ENCODE results near the gene NOTUM.
"Not testable (repeated sequence)": the region's sequence is repeated elsewhere in the genome, so short reads cannot be mapped to it uniquely, and the experiment has no call there.

Gene NOTUM

GRCh38 chr17:81923302-81924260, 37.4 kb downstream of the NOTUM start:
- DNase-seq (ENCODE audit: low read depth, low spot score): no peak

- no peak for DNase-seq (ENCODE audit: low read depth, low spot score)
Observed at GRCh38 chr17:81922566-81923301, 38.3 kb downstream of the NOTUM start.

- no peak for DNase-seq (ENCODE audit: low read depth, low spot score)
Observed at GRCh38 chr17:81921996-81922565, 38.9 kb downstream of the NOTUM start.

- no peak for DNase-seq (ENCODE audit: low read depth, low spot score)
Observed at GRCh38 chr17:81921537-81921862, 39.5 kb downstream of the NOTUM start.

GRCh38 chr17:81920612-81921536, 40.1 kb downstream of the NOTUM start:
- DNase-seq (ENCODE audit: low read depth, low spot score): no peak

GRCh38 chr17:81918832-81919545, 42.0 kb downstream of the NOTUM start:
- no peak for DNase-seq (ENCODE audit: low read depth, low spot score)

- not testable (repeated sequence) for DNase-seq (ENCODE audit: low read depth, low spot score)
Observed at GRCh38 chr17:81918333-81918669, 42.7 kb downstream of the NOTUM start.

- DNase-seq (ENCODE audit: low read depth, low spot score): peak; percentile 65
Observed at GRCh38 chr17:81917565-81918332, 43.2 kb downstream of the NOTUM start, which contains the start of gene SIRT7. SIRT7 (minus strand) TSS chr17:81918176; CDS start chr17:81918131, 45 bp downstream.

GRCh38 chr17:81916234-81917001, 44.6 kb downstream of the NOTUM start:
- no peak for DNase-seq (ENCODE audit: low read depth, low spot score)

GRCh38 chr17:81915331-81915730, 45.7 kb downstream of the NOTUM start:
- DNase-seq (ENCODE audit: low read depth, low spot score): no peak

GRCh38 chr17:81914103-81914850, 46.7 kb downstream of the NOTUM start:
- DNase-seq (ENCODE audit: low read depth, low spot score): no peak

- DNase-seq (ENCODE audit: low read depth, low spot score): no peak
Observed at GRCh38 chr17:81913394-81914102, 47.4 kb downstream of the NOTUM start.

GRCh38 chr17:81912441-81913309, 48.3 kb downstream of the NOTUM start:
- DNase-seq (ENCODE audit: low read depth, low spot score): no peak

GRCh38 chr17:81911969-81912368, 49.0 kb downstream of the NOTUM start:
- DNase-seq (ENCODE audit: low read depth, low spot score): no peak

GRCh38 chr17:81911277-81911961, 49.6 kb downstream of the NOTUM start, which contains the start of gene PCYT2:
PCYT2 (minus strand) TSS chr17:81911399; CDS start chr17:81911355, 44 bp downstream.
- peak; percentile 87 for DNase-seq (ENCODE audit: low read depth, low spot score)

- DNase-seq (ENCODE audit: low read depth, low spot score): no peak
Observed at GRCh38 chr17:81910840-81911276, 50.1 kb downstream of the NOTUM start.
